Spinal cord (tissue), 10 donors: Measurements from ENCODE around the gene SLC1A7. TPM values are rescaled to one million over a fixed set of nuclear protein-coding genes. Genes with fewer than 3 reads are reported as not detected.

Source experiments
- DNase-seq, 6 donors: peaks; one replicate each; pipeline versions ENCODE4 v3.0.0 to v3.0.0-alpha.2; 2013 to 2015; ENCODE audit warnings: low spot score in 6 of 6, low read depth in 4 of 6
- H3K27ac ChIP-seq: one replicate; pipeline ENCODE4 v1.5.1; 2013; ENCODE audit warnings: low read depth, low read length, control low read depth
- H3K27me3 ChIP-seq: one replicate; pipeline ENCODE4 v1.6.1; 2013; ENCODE audit warnings: low read length; ENCODE audit not compliant: control insufficient read depth, insufficient read depth
- H3K36me3 ChIP-seq: one replicate; pipeline ENCODE4 v1.6.1; 2013; ENCODE audit warnings: low read length; ENCODE audit not compliant: control insufficient read depth, insufficient read depth
- H3K4me1 ChIP-seq: one replicate; pipeline ENCODE4 v1.6.1; 2013; ENCODE audit warnings: low read length; ENCODE audit not compliant: control insufficient read depth, insufficient read depth
- H3K4me3 ChIP-seq: one replicate; pipeline ENCODE4 v1.5.1; 2013; ENCODE audit warnings: low read depth, low read length, control low read depth
- H3K9me3 ChIP-seq: one replicate; pipeline ENCODE4 v1.6.1; 2013; ENCODE audit warnings: low read length; ENCODE audit not compliant: control insufficient read depth, insufficient read depth
- WGBS: methylation state at CpG from one replicate; pipeline ENCODE4 v1.1.5; 2013; ENCODE audit warnings: missing lambda C conversion rate; ENCODE audit not compliant: insufficient coverage; 5-methylcytosine and 5-hydroxymethylcytosine counted together
- polyA plus RNA-seq, 2 donors: library from polyadenylated mRNA; unstranded; fragments of 120-200 nt; gene quantifications; one replicate each; pipeline ENCODE4 v1.2.1, GENCODE V29; 2013; ENCODE audit not compliant: insufficient read length in 2 of 2
- total RNA-seq, 2 donors: library from RNA; depleted of rRNA in 1 of 2; stranded (reverse); fragments of 120-200 nt in 1 of 2; fragments of >200 nt in 1 of 2; gene quantifications; one replicate each; pipeline versions ENCODE4 v1.2.3 to v1.2.4, GENCODE V29; 2013 to 2014
- donor health status: healthy.

Gene SLC1A7
- total and polyA plus RNA-seq, 4 donors = 0.06 to 0.48 (median 0.11) TPM; not detected in 1

DNA sequence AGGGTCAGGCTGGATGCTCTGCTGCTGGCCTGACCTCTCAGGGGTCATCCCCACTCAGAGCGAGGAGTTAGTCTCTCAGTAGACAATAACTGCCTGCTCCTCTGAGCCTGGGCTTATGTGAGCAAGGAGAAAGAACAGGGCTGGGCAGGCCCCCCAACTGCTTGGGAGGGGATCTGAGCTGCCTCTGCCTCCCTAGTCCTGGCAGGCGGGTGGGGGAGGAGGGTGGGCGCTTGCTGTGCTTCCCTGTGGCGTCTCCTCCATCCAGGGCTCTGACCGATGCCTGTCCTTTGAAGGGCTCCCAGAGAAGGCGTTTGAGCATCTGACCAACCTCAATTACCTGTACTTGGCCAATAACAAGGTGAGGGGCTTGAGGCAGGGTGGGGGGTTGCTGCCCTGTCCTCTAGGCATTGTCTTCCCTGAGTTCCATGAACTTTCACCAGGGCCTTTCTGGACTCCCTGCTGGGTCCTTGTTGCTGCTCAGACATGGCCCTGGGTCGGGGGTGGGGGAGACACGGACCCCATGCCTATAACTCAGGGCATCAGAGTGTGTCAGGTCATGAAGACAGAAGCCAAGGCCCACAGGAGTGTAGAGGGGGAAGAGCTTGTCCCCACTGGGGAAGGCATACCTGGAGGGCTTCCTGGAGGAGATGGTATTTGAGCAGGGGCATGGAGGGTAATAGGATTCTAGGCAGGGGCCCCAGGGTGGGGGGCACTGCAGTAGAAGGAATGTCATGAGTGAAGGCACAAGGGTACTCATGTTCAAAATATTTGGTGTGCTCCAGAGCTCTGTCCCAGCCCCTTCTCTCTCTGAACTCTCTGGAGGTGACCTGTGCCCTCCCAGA lies 67.9 kb downstream of the SLC1A7 start:
- peak overlapping the region; percentile 69 for H3K27ac ChIP-seq
- 74% methylated on average over 8 of the region's 8 CpGs for WGBS

GRCh38 chr1:53073868-53074311 lies 68.5 kb downstream of the SLC1A7 start:
- 42% methylated on average over 6 of the region's 10 CpGs for WGBS

More for the DNA sequence above, 67.9 kb downstream of the SLC1A7 start:
- Histone ChIP-seq H3K9me3 (no peaks in the 10 kb centered on the region), H3K4me3 (no peak overlapping the region), H3K36me3 (peaks cover 7% of the 10 kb centered on the region), H3K27me3 (no peaks in the 10 kb centered on the region), H3K4me1 (peaks cover 9% of the 10 kb centered on the region)
- no peak for DNase-seq

DNA sequence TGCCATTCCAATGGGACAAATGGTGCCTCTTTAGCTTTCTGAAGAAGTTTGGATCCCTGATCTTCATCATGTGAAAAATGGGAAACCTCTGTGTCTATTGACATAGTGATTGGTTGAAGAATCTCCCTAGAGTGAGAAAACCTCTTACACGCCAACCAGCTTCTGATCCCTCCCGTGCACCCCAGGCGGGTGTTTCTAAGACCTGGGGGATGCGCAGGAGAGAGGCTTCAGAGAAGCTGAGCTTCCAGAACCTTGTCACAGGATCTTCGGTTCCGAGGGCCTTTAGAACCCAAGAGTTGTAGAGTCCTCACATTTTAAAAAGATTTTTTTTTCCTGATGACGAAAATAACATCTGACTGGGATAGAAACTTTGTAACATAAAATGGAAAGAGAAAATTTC lies 69.2 kb downstream of the SLC1A7 start:
- H3K27ac ChIP-seq = peak overlapping the region; percentile 69
- no peaks in the 10 kb centered on the region for H3K9me3 ChIP-seq
- no CpG with 5 or more reads among the region's 7 CpGs for WGBS
- no peak for DNase-seq
- H3K4me1 ChIP-seq = peaks cover 9% of the 10 kb centered on the region
- H3K4me3 ChIP-seq = no peak overlapping the region
- H3K27me3 ChIP-seq = no peaks in the 10 kb centered on the region
- peaks cover 1% of the 10 kb centered on the region for H3K36me3 ChIP-seq

More at GRCh38 chr1:53073868-53074311, 68.5 kb downstream of the SLC1A7 start:
- peak in 2 of 6 donors; percentile 19 to 62 for DNase-seq
- peaks cover 7% of the 10 kb centered on the region for H3K36me3 ChIP-seq
- no peaks in the 10 kb centered on the region for H3K27me3 ChIP-seq
- H3K4me1 ChIP-seq = peaks cover 9% of the 10 kb centered on the region
- H3K27ac ChIP-seq = peak overlapping the region; percentile 69
- H3K9me3 ChIP-seq = no peaks in the 10 kb centered on the region
- no peak overlapping the region for H3K4me3 ChIP-seq

DNA sequence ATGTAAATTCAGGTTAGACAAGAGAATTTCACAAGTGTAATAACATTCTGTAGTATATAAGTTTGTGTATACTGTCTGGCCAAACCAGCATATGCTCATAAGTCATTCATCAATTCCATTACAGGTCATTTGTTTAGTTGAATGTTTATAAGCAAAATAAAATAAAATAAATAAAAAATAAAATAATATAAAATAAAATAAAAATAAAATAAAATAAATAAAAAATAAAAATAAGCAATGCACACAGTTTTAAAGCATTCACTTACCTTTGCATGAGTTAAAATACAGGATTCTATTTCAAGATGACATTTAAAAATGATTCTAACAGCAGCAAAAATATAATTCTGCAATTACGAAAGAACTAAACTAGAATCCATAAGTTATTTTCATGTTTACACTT lies 70.5 kb downstream of the SLC1A7 start:
- WGBS = no CpG with 5 or more reads among the region's 1 CpG

GRCh38 chr1:53071167-53071865 lies 71.1 kb downstream of the SLC1A7 start:
- no peak for DNase-seq
- H3K36me3 ChIP-seq = no peaks in the 10 kb centered on the region
- no peaks in the 10 kb centered on the region for H3K9me3 ChIP-seq
- WGBS = 77% methylated on average over 13 of the region's 17 CpGs
- no peak overlapping the region for H3K27ac ChIP-seq
- no peak overlapping the region for H3K4me3 ChIP-seq
- peaks cover 9% of the 10 kb centered on the region for H3K4me1 ChIP-seq
- no peaks in the 10 kb centered on the region for H3K27me3 ChIP-seq

More for the DNA sequence above, 70.5 kb downstream of the SLC1A7 start:
- no peaks in the 10 kb centered on the region for H3K27me3 ChIP-seq
- no peaks in the 10 kb centered on the region for H3K9me3 ChIP-seq
- H3K27ac ChIP-seq = no peak overlapping the region
- no peaks in the 10 kb centered on the region for H3K36me3 ChIP-seq
- H3K4me3 ChIP-seq = no peak overlapping the region
- no peak for DNase-seq
- peaks cover 9% of the 10 kb centered on the region for H3K4me1 ChIP-seq

DNA sequence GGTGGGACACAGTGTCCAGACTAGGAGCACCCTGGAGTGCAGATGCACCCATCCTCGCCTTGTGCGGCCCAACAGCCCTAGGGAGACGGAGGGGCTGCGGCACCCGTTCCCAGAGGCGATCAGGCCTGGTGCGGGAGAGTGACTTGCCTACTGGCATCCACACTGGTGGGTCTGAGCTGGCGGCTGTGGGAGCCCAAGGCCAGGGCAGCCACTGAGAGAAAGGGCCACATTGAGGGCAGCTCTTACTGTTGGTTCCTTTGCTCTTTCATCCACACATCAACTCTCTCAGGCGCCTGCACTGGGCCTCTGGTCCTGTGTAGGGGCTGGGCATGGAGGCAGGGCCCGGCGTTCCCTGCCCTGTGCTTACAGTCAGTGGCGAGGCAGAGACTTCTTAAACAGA lies 71.8 kb downstream of the SLC1A7 start:
- H3K4me3 ChIP-seq = no peak overlapping the region
- 90% methylated on average over 8 of the region's 12 CpGs for WGBS
- H3K27me3 ChIP-seq = no peaks in the 10 kb centered on the region
- no peak for DNase-seq
- H3K36me3 ChIP-seq = no peaks in the 10 kb centered on the region
- H3K4me1 ChIP-seq = peaks cover 9% of the 10 kb centered on the region
- H3K27ac ChIP-seq = no peak overlapping the region
- no peaks in the 10 kb centered on the region for H3K9me3 ChIP-seq

DNA sequence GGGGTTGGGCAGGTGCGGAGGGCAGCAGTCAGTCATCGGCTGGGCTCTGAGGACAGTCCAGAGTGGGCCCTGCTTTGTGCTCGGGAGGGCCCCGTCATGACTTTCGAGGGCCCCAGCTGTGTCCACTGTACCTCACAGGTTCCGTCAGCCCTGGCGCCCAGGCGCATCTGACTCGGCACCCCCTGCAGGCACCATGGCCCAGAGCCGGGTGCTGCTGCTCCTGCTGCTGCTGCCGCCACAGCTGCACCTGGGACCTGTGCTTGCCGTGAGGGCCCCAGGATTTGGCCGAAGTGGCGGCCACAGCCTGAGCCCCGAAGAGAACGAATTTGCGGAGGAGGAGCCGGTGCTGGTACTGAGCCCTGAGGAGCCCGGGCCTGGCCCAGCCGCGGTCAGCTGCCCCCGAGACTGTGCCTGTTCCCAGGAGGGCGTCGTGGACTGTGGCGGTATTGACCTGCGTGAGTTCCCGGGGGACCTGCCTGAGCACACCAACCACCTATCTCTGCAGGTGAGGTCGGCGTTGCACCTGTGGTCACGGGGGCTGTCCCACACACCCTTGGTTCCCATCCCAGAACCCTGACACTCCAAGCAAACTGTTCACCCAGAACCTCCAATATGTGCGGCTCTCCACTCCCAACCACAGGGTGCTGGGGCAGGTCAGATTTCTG lies 72.6 kb downstream of the SLC1A7 start:
- Histone ChIP-seq H3K27me3 (no peaks in the 10 kb centered on the region), H3K9me3 (no peaks in the 10 kb centered on the region), H3K4me1 (peaks cover 9% of the 10 kb centered on the region), H3K4me3 (no peak overlapping the region), H3K27ac (no peak overlapping the region), H3K36me3 (no peaks in the 10 kb centered on the region)
- no peak for DNase-seq
- 91% methylated on average over 31 of the region's 31 CpGs for WGBS

DNA sequence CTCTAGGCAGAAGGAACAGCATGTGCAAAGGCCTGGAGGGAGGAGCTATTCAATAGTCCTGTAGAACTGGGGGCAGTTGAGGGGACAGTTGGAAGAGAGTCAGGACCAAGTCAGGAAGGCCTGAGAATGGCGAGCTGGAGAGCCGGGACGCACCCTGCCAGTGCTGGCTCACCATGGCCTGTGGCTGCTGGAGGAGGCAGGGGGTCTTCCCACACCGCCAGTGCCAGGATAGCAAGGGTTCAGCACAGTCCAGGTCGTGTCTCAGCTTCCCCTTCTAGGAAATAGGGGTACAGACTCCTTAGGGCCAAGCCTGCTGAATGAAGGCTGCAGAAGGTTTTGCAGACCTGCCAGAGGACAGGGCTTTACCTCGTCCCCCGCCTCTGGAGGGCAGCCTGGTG lies 73.2 kb downstream of the SLC1A7 start:
- Histone ChIP-seq H3K4me3 (no peak overlapping the region), H3K4me1 (peaks cover 6% of the 10 kb centered on the region), H3K9me3 (no peaks in the 10 kb centered on the region), H3K27me3 (peaks cover 2% of the 10 kb centered on the region), H3K36me3 (no peaks in the 10 kb centered on the region), H3K27ac (no peak overlapping the region)
- no peak for DNase-seq
- 57% methylated on average over 7 of the region's 7 CpGs for WGBS

DNA sequence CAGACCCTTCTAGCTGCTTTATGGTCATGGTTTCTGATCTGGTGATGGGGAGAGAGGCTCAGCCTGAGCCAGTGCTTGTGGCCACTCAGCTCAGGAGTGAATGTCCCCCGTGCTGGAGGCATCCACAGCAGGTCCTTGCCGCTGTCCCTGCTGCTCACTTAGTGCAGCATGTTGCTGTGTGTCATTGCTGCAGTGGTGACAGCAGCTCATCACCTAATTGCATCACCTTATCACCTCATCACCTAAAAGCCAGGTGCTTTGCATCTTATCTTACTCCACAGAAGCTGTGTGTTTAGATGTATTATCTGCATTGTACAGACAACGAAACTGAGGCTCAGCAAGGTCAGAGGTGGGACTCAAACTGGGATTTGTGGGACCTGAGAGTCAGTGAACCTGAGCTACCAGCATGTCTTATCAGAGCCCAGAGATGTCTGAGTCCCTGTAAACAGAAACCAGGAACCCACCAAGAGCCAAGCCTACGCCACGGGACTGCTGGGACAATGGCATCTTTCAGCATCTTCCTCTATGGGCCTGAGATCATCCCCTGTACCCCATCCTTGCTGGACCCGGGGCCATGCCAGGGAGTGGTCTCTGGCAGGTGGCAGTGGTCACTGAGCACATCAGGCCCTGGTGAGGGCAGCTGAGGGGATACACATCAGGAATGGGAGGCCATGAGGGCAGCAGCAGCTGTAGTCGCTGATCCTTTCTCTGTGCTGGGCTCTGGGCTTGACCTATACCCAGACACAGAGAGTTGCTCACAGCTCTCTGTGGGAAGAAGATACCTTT lies 73.9 kb downstream of the SLC1A7 start:
- no peak overlapping the region for H3K27ac ChIP-seq
- no peaks in the 10 kb centered on the region for H3K36me3 ChIP-seq
- whole genome bisulfite sequencing = 92% methylated on average over 6 of the region's 7 CpGs
- H3K4me3 ChIP-seq = no peak overlapping the region
- no peak for DNase-seq
- no peaks in the 10 kb centered on the region for H3K9me3 ChIP-seq
- H3K4me1 ChIP-seq = no peaks in the 10 kb centered on the region
- H3K27me3 ChIP-seq = peaks cover 9% of the 10 kb centered on the region
